Endothelial cell of umbilical vein (primary cell): ENCODE measurements around the gene ZFYVE26. TPM values are rescaled to one million over a fixed set of nuclear protein-coding genes. Genes with fewer than 3 reads are reported as not detected.

Experiments used
- BruUV-seq: library from RNA; stranded (reverse); fragments of 400-500 nt; replicated peaks from 2 replicates; lab custom pipeline; 2021; lab: Mats Ljungman, UMichigan
- CTCF ChIA-PET: fragments of 300-600, 350-600 bp; sonication (Branson Sonifier 250); formaldehyde crosslinking; loops from one replicate; lab custom pipeline; 2021; ENCODE audit warnings: antibody characterized with exemption, inconsistent platforms; lab: Charles Lee
- POLR2A ChIA-PET: fragments of 300-600, 350-600 bp; sonication (Branson Sonifier 250); formaldehyde crosslinking; loops from one replicate; lab custom pipeline; 2021; ENCODE audit warnings: antibody characterized with exemption, inconsistent platforms; lab: Charles Lee
- DNase-seq: peaks from one replicate; pipeline ENCODE4 v3.0.0-alpha.2; 2011; ENCODE audit warnings: low read depth, low spot score
- FAIRE-seq: peaks from 2 replicates; lab custom pipeline; 2011; peaks lifted over from hg19 to GRCh38; lab: Jason Lieb, UNC
- H2AFZ ChIP-seq: 2 replicates; pipeline ENCODE4 v1.6.0; 2012; ENCODE audit warnings: low read depth, low read length, control low read depth, inconsistent platforms
- H3K27ac ChIP-seq: 2 replicates; pipeline ENCODE4 v1.5.1; 2011; ENCODE audit warnings: low read depth, mild to moderate bottlenecking, control low read depth, low read length, moderate library complexity; ENCODE audit not compliant: insufficient read depth
- H3K27me3 ChIP-seq, 2 experiments: 2 replicates each; pipeline versions ENCODE4 v1.6.0 to v1.6.1; 2011; ENCODE audit warnings: low read length in 2 of 2, mixed read lengths in 1 of 2; ENCODE audit not compliant: control insufficient read depth in 2 of 2, insufficient read depth in 2 of 2
- H3K36me3 ChIP-seq, 2 experiments: 2 replicates in 1 of 2; 3 replicates in 1 of 2; pipeline ENCODE4 v1.5.1; 2011; ENCODE audit warnings: low read length in 2 of 2, mild to moderate bottlenecking in 1 of 2, moderate library complexity in 1 of 2; ENCODE audit not compliant: control insufficient read depth in 2 of 2, insufficient read depth in 2 of 2; ENCODE audit errors: extremely low read depth in 1 of 2
- H3K4me1 ChIP-seq: 3 replicates; pipeline ENCODE4 v1.5.1; 2011; ENCODE audit warnings: mild to moderate bottlenecking, low read length; ENCODE audit not compliant: control insufficient read depth, insufficient read depth; ENCODE audit errors: extremely low read depth
- H3K4me2 ChIP-seq: 2 replicates; pipeline ENCODE4 v1.6.1; 2011; ENCODE audit warnings: low read length, control low read depth, mixed read lengths; ENCODE audit not compliant: insufficient read depth
- H3K4me3 ChIP-seq, 3 experiments: fragments of 200-600 bp in 1 of 3; sonication (generic), shearing (Covaris generic) in 1 of 3; replicated peaks in 1 of 3; 2 replicates each; pipeline ENCODE4 v1.5.1; 2011 to 2016; ENCODE audit warnings: control low read depth in 3 of 3, low read length in 3 of 3, mild to moderate bottlenecking in 2 of 3, inconsistent platforms in 1 of 3, low read depth in 1 of 3, moderate library complexity in 1 of 3; ENCODE audit not compliant: insufficient read depth in 1 of 3
- H3K79me2 ChIP-seq: 2 replicates; pipeline ENCODE4 v1.6.0; 2012; ENCODE audit warnings: low read length, inconsistent platforms; ENCODE audit not compliant: control insufficient read depth, insufficient read depth
- H3K9ac ChIP-seq: replicated peaks from 2 replicates; pipeline ENCODE3; 2011; ENCODE audit warnings: low read length, control low read depth; ENCODE audit not compliant: insufficient read depth; ENCODE audit errors: extremely low read depth
- H3K9me1 ChIP-seq: replicated peaks from 3 replicates; pipeline ENCODE4 v1.6.0; 2011; ENCODE audit warnings: mild to moderate bottlenecking, low read length; ENCODE audit not compliant: control insufficient read depth, insufficient read depth; ENCODE audit errors: extremely low read depth
- H3K9me3 ChIP-seq: replicated peaks from 2 replicates; pipeline ENCODE4 v1.5.1; 2012; ENCODE audit warnings: low read length, inconsistent platforms; ENCODE audit not compliant: control insufficient read depth, insufficient read depth
- H4K20me1 ChIP-seq: replicated peaks from 2 replicates; pipeline ENCODE3; 2011; ENCODE audit warnings: mild to moderate bottlenecking, low read length; ENCODE audit not compliant: control insufficient read depth, insufficient read depth; ENCODE audit errors: extremely low read depth
- CTCF ChIP-seq, 2 donors: IDR thresholded peaks; 1 replicate in 1 of 2; 2 replicates in 1 of 2; pipeline ENCODE4 v1.5.1; 2011; ENCODE audit warnings: low read length in 2 of 2, mild to moderate bottlenecking in 2 of 2, moderate library complexity in 2 of 2, control low read depth in 1 of 2, inconsistent platforms in 1 of 2, low read depth in 1 of 2; ENCODE audit not compliant: insufficient read depth in 1 of 2; ENCODE audit errors: extremely low read depth in 1 of 2
- EZH2 ChIP-seq: IDR thresholded peaks from 2 replicates; pipeline ENCODE4 v1.6.1; 2012; ENCODE audit warnings: borderline replicate concordance, low read depth, mild to moderate bottlenecking, moderate library complexity, low read length, inconsistent platforms; ENCODE audit not compliant: severe bottlenecking
- FOS ChIP-seq: IDR thresholded peaks from 2 replicates; pipeline ENCODE4 v1.6.1; 2011; ENCODE audit warnings: mild to moderate bottlenecking, low read length, moderate library complexity, borderline replicate concordance; ENCODE audit not compliant: insufficient read depth
- GATA2 ChIP-seq: IDR thresholded peaks from 2 replicates; pipeline ENCODE4 v1.7.0; 2011; ENCODE audit warnings: low read depth, mild to moderate bottlenecking, moderate library complexity, mixed read lengths, low read length; ENCODE audit not compliant: insufficient read length, insufficient read depth
- JUN ChIP-seq: IDR thresholded peaks from 2 replicates; pipeline ENCODE4 v1.6.1; 2011; ENCODE audit warnings: borderline replicate concordance, low read depth; ENCODE audit not compliant: insufficient read length, insufficient read depth
- MAX ChIP-seq: IDR thresholded peaks from 2 replicates; pipeline ENCODE4 v1.6.1; 2011; ENCODE audit not compliant: insufficient read depth, insufficient read length
- MYC ChIP-seq: IDR thresholded peaks from one replicate; pipeline ENCODE4 v1.6.1; 2011; ENCODE audit warnings: mild to moderate bottlenecking, low read depth, low read length
- POLR2A ChIP-seq: IDR thresholded peaks from 2 replicates; pipeline ENCODE4 v1.6.1; 2012; ENCODE audit warnings: low read depth, mild to moderate bottlenecking, control low read depth, low read length
- POLR2AphosphoS5 ChIP-seq: IDR thresholded peaks from 2 replicates; pipeline ENCODE4 v1.6.1; 2012; ENCODE audit warnings: low read depth, mild to moderate bottlenecking, control low read depth, low read length, moderate library complexity; ENCODE audit not compliant: insufficient read depth
- dilution Hi-C: fragments of 300-500 bp; cut with MboI; formaldehyde crosslinking; loops from one replicate; pipeline ENCODE4 v1.15.0; 2019; ENCODE audit warnings: low sequenced_read_pairs; ENCODE audit not compliant: extremely low pct_ligation_motif_present
- intact Hi-C: fragments of 100-400 bp; cut with micrococcal nuclease; formaldehyde crosslinking; loops from one replicate; pipeline ENCODE4 v1.10.0; 2022
- polyA plus RNA-seq, 4 experiments: library from polyadenylated mRNA; depleted of rRNA in 3 of 4; stranded (reverse) in 3 of 4; unstranded in 1 of 4; fragments of >200 nt; gene quantifications; 2 replicates each; pipeline versions ENCODE4 v1.2.1 to v1.2.3, GENCODE V29; 2011 to 2012; ENCODE audit warnings: missing spikeins in 1 of 4
- total RNA-seq: library from RNA; stranded (reverse); gene quantifications from 2 replicates; pipeline ENCODE4 v1.2.3, GENCODE V29; 2021

ZFYVE26 gene
- total and polyA plus RNA-seq, 2 donors (not counting 3 experiments of a cell fraction or from before 2014, with no cell fraction given) = 15.3 to 26.3 TPM

- Histone ChIP-seq H3K4me1 (peaks cover 15% of the 10 kb centered on the region), H3K9ac (no peak overlapping the region), H3K27ac (no peak overlapping the region), H3K27me3 (no peaks in the 10 kb centered on the region), H4K20me1 (no peaks in the 10 kb centered on the region), H2AFZ (peak overlapping the region; percentile 55), H3K79me2 (no peaks in the 10 kb centered on the region), H3K9me1 (no peaks in the 10 kb centered on the region), H3K4me3 (no peak overlapping the region), H3K9me3 (no peaks in the 10 kb centered on the region), H3K4me2 (no peak overlapping the region), H3K36me3 (no peaks in the 10 kb centered on the region)
- ChIA-PET CTCF (interaction anchor here (1.0 to 1.8 kb wide), 3 partner anchors 31 to 376 kb away, joined by 3 to 7 read pairs (median 5); partner anchors contain the start of gene ATP6V1D), POLR2A (no interaction called here)
- BruUV-seq = no TSS peak
- dilution Hi-C loops = no loop called here
- intact Hi-C loops = no loop called here
- peak; percentile 58 for DNase-seq
- TF ChIP-seq POLR2A (no peak), MAX (no peak), CTCF (IDR thresholded peaks at IDR 0.05; ENCODE audit: extremely low read depth in 1 of 2, insufficient read depth in 1 of 2, low read depth in 1 of 2, low read length in 2 of 2) (no peak), FOS (no peak), EZH2 (no peak), MYC (no peak), JUN (no peak), GATA2 (no peak), POLR2AphosphoS5 (no peak)
- peak; percentile 89 for FAIRE-seq
These were observed 80.8 kb downstream of the ZFYVE26 start for GRCh38 chr14:67735336-67736147.
